Measurements from ENCODE around the gene C11orf52. TPM values are rescaled to one million over a fixed set of nuclear protein-coding genes. Genes with fewer than 3 reads are reported as not detected.

Gene C11orf52
- total and polyA plus RNA-seq, 2 of the 4 experiments (the other 2 are of a cell fraction) = 0.90 to 1.1 TPM

DNA sequence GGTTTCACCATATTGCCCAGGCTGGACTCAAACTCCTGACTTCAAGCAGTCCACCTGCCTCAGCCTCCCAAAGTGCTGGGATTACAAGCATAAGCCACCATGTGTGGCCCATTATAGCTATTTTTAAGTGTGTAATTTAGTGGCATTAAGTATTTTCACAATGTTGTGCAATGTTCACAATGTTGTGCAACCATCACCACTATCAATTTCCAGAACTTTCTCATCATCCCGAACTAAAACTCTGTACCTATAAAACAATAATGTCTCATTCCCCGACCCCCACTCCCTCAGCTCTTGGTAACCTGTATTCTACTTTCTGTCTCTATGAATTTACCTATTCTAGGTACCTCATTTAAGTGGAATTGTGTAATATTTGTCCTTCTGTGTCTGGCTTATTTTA is 31.9 kb upstream of the C11orf52 start:
- Histone ChIP-seq H4K20me1 (ENCODE audit: insufficient read depth, low read length) (no peaks in the 10 kb centered on the region), H3K9me1 (ENCODE audit: insufficient read depth, low read length) (no peaks in the 10 kb centered on the region), H3K14ac (replicated peaks; ENCODE audit: low read depth, low read length) (no peak overlapping the region), H4K8ac (ENCODE audit: low read depth in 2 of 2, low read length in 2 of 2) (no peak overlapping the region), H3K27ac (ENCODE audit: insufficient read depth, low read length) (no peak overlapping the region), H3K4me1 (ENCODE audit: control insufficient read depth, insufficient read depth, low read length) (no peaks in the 10 kb centered on the region), H3K4me2 (ENCODE audit: low read depth, low read length) (no peak overlapping the region), H4K91ac (ENCODE audit: insufficient read depth, low read depth, low read length) (no peak overlapping the region), H3K9ac (ENCODE audit: low read depth, low read length) (no peak overlapping the region), H2AK9ac (replicated peaks; ENCODE audit: low read depth, low read length, poor library complexity) (no peak overlapping the region), H2BK20ac (ENCODE audit: low read depth, low read length) (no peak overlapping the region), H2BK15ac (ENCODE audit: low read depth, low read length) (no peak overlapping the region), H3K36me3 (ENCODE audit: control insufficient read depth, insufficient read depth, low read length) (no peaks in the 10 kb centered on the region), H3K23ac (ENCODE audit: low read depth, low read length) (no peak overlapping the region), H3K18ac (ENCODE audit: low read depth, low read length) (no peak overlapping the region), H3K4me3 (ENCODE audit: insufficient read depth, low read depth, low read length) (no peak overlapping the region), H3K79me1 (ENCODE audit: low read depth in 1 of 2, low read length in 2 of 2) (no peaks in the 10 kb centered on the region), H3K56ac (ENCODE audit: extremely low read depth, insufficient read depth, low read length) (no peak overlapping the region), H2BK5ac (ENCODE audit: low read depth, low read length, poor library complexity, severe bottlenecking) (no peak overlapping the region), H4K5ac (ENCODE audit: low read depth, low read length) (no peak overlapping the region), H3K4ac (ENCODE audit: low read depth, low read length) (no peak overlapping the region), H3K9me3 (ENCODE audit: control insufficient read depth, insufficient read depth, low read length) (no peaks in the 10 kb centered on the region), H2AK5ac (ENCODE audit: low read depth, low read length) (no peak overlapping the region), H2BK120ac (ENCODE audit: low read depth, low read length) (no peak overlapping the region), H3K27me3 (ENCODE audit: control insufficient read depth, insufficient read depth, low read length) (no peaks in the 10 kb centered on the region), H2AFZ (replicated peaks; ENCODE audit: low read length, poor library complexity) (no peak overlapping the region)
- dilution Hi-C loops (cut with HindIII; ENCODE audit: low sequenced_read_pairs, unreplicated experiment) = no loop called here
- in situ Hi-C loops (cut with MboI; ENCODE audit: low sequenced_read_pairs) = no loop called here
- DNase-seq (no peak), ATAC-seq (ENCODE audit: low read depth) (no peak)
- POLR2A ChIA-PET (ENCODE audit: unreplicated experiment) = interaction anchor here (1.1 kb wide), 1 partner anchor 24 kb away, joined by 3 read pairs; no protein-coding TSS in a partner anchor
- CTCF ChIA-PET = no interaction called here
- TF ChIP-seq MAFK (IDR thresholded peaks at IDR 0.05; ENCODE audit: low read depth, low read length) (no peak), CEBPB (IDR thresholded peaks at IDR 0.05; ENCODE audit: low read depth, low read length) (peak; percentile 85)
- no TSS peak for BruUV-seq (replicated peaks)
- no CpG with 5 or more reads among the region's 2 CpGs for WGBS, 2 experiments (ENCODE audit: extremely low coverage in 2 of 2, insufficient read length in 1 of 2)
- intact Hi-C loops (cut with micrococcal nuclease) = no loop called here
